Kidney (tissue), 14 donors: Measurements from ENCODE around the gene MYL5. TPM values are rescaled to one million over a fixed set of nuclear protein-coding genes. Genes with fewer than 3 reads are reported as not detected.
"Not testable (repeated sequence)": the region's sequence is repeated elsewhere in the genome, so short reads cannot be mapped to it uniquely, and the experiment has no call there.

ENCODE experiments used
- DNase-seq, 5 donors: peaks; one replicate each; pipeline ENCODE4 v3.0.0-alpha.2; 2013 to 2020
- FAIRE-seq: peaks from 2 replicates; lab custom pipeline; 2012; peaks lifted over from hg19 to GRCh38; lab: Jason Lieb, UNC
- H3K27ac ChIP-seq, 2 donors: one replicate each; pipeline ENCODE4 v1.7.0; 2013; ENCODE audit warnings: low read depth in 2 of 2, low read length in 2 of 2, inconsistent platforms in 1 of 2
- H3K27me3 ChIP-seq: one replicate; pipeline ENCODE4 v1.7.1; 2013; ENCODE audit warnings: low read length, inconsistent platforms; ENCODE audit not compliant: control insufficient read depth, insufficient read depth
- H3K36me3 ChIP-seq, 3 donors: one replicate each; pipeline versions ENCODE4 v1.7.0 to v1.7.1; 2013; ENCODE audit warnings: low read length in 3 of 3, control low read depth in 1 of 3, inconsistent platforms in 1 of 3; ENCODE audit not compliant: insufficient read depth in 3 of 3, control insufficient read depth in 2 of 3
- H3K4me1 ChIP-seq, 3 donors: one replicate each; pipeline versions ENCODE4 v1.7.0 to v1.7.1; 2013; ENCODE audit warnings: low read length in 3 of 3, inconsistent platforms in 1 of 3, low read depth in 1 of 3; ENCODE audit not compliant: control insufficient read depth in 2 of 3, insufficient read depth in 2 of 3
- H3K4me3 ChIP-seq, 3 donors: one replicate each; pipeline versions ENCODE4 v1.7.0 to v1.8.1; 2013; ENCODE audit warnings: low read length in 3 of 3, control low read depth in 1 of 3, inconsistent platforms in 1 of 3
- H3K9ac ChIP-seq, 3 donors: one replicate each; pipeline versions ENCODE4 v1.7.0 to v1.7.1; 2013; ENCODE audit warnings: low read length in 3 of 3, control low read depth in 1 of 3, inconsistent platforms in 1 of 3
- H3K9me3 ChIP-seq, 3 donors: one replicate each; pipeline versions ENCODE4 v1.7.0 to v1.7.1; 2013; ENCODE audit warnings: low read length in 3 of 3, control low read depth in 1 of 3, inconsistent platforms in 1 of 3; ENCODE audit not compliant: control insufficient read depth in 2 of 3, insufficient read depth in 1 of 3
- intact Hi-C: fragments of 100-400 bp; cut with DNase I; formaldehyde crosslinking; loops from one replicate; pipeline ENCODE4 v1.11.1; 2022
- polyA plus RNA-seq: library from polyadenylated mRNA; stranded (reverse); fragments of 350-450 nt; fragmentation: Illumina TruSeq; extraction: RNeasy Lipid Tissue Mini Kit (QIAGEN cat#74804); gene quantifications from one replicate; pipeline ENCODE4 v1.2.3, GENCODE V29; 2014; ENCODE audit warnings: low read depth, low replicate concordance; ENCODE audit not compliant: insufficient read depth
- total RNA-seq: library from RNA; stranded (reverse); fragmentation: NEBNext Ultra II Directional; extraction: Animal tissue kit (Norgen Biotek cat#: 25700); gene quantifications from one replicate; pipeline ENCODE4 v1.2.1, GENCODE V29; 2021
- TF ChIP-seq, protein P1 (sequence below): IDR thresholded peaks from 3 replicates; pipeline ENCODE4 v1.5.1; 2012; ENCODE audit warnings: mild to moderate bottlenecking, moderate library complexity, borderline replicate concordance; ENCODE audit not compliant: insufficient read depth; ENCODE audit errors: extremely low read depth
- donor health status: control.
- donor health status: control.
- donor health status: control.
- donor health status: control.
- donor health status: control.
- donor health status: DM: yes; HTN: yes; CAD: no.
- donor health status: Normal renal cell carcinoma (clear cell type).

Gene MYL5
- total and polyA plus RNA-seq, 2 donors from 2014 or later = 17.9 to 29.6 TPM

DNA sequence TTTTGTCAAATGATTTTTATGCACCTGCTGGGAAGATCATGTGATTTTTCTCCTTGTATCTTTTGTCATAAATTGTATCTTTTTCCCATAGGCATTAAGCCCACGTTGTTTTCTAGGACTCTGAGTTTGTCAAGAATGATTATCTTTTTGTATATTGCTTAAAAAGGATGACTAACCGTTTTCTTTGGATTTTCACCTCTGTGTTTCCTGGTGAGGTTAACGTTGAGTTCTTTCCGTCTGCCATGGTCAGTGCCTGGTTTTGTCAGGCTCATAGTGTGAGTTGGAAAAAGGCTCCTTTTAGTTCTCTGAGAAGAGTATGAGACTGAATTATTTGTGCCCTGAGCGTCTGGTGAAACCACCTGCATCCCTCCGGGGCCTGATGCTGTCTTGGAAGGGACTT is 53.2 kb downstream of the MYL5 start:
- H3K27me3 ChIP-seq = no peaks in the 10 kb centered on the region
- no peak for FAIRE-seq
- no peak overlapping the region for H3K9ac ChIP-seq
- no peaks in the 10 kb centered on the region for H3K9me3 ChIP-seq
- no peak overlapping the region for H3K4me3 ChIP-seq
- no peak overlapping the region for H3K27ac ChIP-seq
- no peak for DNase-seq
- TF ChIP-seq, protein P1, sequence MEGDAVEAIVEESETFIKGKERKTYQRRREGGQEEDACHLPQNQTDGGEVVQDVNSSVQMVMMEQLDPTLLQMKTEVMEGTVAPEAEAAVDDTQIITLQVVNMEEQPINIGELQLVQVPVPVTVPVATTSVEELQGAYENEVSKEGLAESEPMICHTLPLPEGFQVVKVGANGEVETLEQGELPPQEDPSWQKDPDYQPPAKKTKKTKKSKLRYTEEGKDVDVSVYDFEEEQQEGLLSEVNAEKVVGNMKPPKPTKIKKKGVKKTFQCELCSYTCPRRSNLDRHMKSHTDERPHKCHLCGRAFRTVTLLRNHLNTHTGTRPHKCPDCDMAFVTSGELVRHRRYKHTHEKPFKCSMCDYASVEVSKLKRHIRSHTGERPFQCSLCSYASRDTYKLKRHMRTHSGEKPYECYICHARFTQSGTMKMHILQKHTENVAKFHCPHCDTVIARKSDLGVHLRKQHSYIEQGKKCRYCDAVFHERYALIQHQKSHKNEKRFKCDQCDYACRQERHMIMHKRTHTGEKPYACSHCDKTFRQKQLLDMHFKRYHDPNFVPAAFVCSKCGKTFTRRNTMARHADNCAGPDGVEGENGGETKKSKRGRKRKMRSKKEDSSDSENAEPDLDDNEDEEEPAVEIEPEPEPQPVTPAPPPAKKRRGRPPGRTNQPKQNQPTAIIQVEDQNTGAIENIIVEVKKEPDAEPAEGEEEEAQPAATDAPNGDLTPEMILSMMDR = no peak
- H3K4me1 ChIP-seq = peaks cover 0 to 12% (median 3%) of the 10 kb centered on the region in 3 donors
- peaks cover 0 to 4% (median 0%) of the 10 kb centered on the region in 3 donors for H3K36me3 ChIP-seq
- intact Hi-C loops = no loop called here

GRCh38 chr4:729336-730315 is 55.3 kb downstream of the MYL5 start:
- H3K36me3 ChIP-seq = peaks cover 3 to 20% (median 8%) of the 10 kb centered on the region in 3 donors
- TF ChIP-seq, protein P1 = no peak
- FAIRE-seq (no peak), DNase-seq (no peak)
- intact Hi-C loops = no loop called here
- no peak overlapping the region for H3K9ac ChIP-seq
- H3K9me3 ChIP-seq = no peaks in the 10 kb centered on the region
- H3K4me3 ChIP-seq = no peak overlapping the region
- H3K27me3 ChIP-seq = no peaks in the 10 kb centered on the region
- no peak overlapping the region for H3K27ac ChIP-seq
- peaks cover 0 to 9% (median 3%) of the 10 kb centered on the region in 3 donors for H3K4me1 ChIP-seq

- H3K4me3 ChIP-seq = no peak overlapping the region
- peaks cover 3 to 26% (median 13%) of the 10 kb centered on the region in 3 donors for H3K36me3 ChIP-seq
- H3K4me1 ChIP-seq = peaks cover 0 to 9% (median 3%) of the 10 kb centered on the region in 3 donors
- DNase-seq = no peak
- TF ChIP-seq, protein P1 = no peak
- H3K27ac ChIP-seq = no peak overlapping the region
- H3K9me3 ChIP-seq = no peaks in the 10 kb centered on the region
- no peak for FAIRE-seq
- intact Hi-C loops = no loop called here
- no peak overlapping the region for H3K9ac ChIP-seq
- no peaks in the 10 kb centered on the region for H3K27me3 ChIP-seq
Measured at GRCh38 chr4:730511-730910, 56.2 kb downstream of the MYL5 start.

GRCh38 chr4:730946-731904 is 56.9 kb downstream of the MYL5 start:
- H3K4me1 ChIP-seq, H3K27me3 ChIP-seq, H3K4me3 ChIP-seq, H3K27ac ChIP-seq, H3K9me3 ChIP-seq, intact Hi-C loops, FAIRE-seq, H3K9ac ChIP-seq, DNase-seq: not testable (repeated sequence)
- H3K36me3 ChIP-seq = peaks cover 3 to 29% (median 13%) of the 10 kb centered on the region in 3 donors
